Astrocyte (in vitro differentiated cells and primary cell): ENCODE measurements around the gene METTL1. TPM values are rescaled to one million over a fixed set of nuclear protein-coding genes. Genes with fewer than 3 reads are reported as not detected.

Experiments used
- DNase-seq: peaks from one replicate; pipeline ENCODE4 v3.0.0-alpha.2; 2010; ENCODE audit warnings: low read depth
- FAIRE-seq: peaks from 2 replicates; lab custom pipeline; 2011; peaks lifted over from hg19 to GRCh38; lab: Jason Lieb, UNC
- H2AFZ ChIP-seq: 2 replicates; pipeline ENCODE4 v1.6.0; 2012; ENCODE audit warnings: low read depth, low read length, inconsistent platforms
- H3K27ac ChIP-seq: 2 replicates; pipeline ENCODE4 v1.5.1; 2011; ENCODE audit warnings: low read depth, low read length, inconsistent platforms
- H3K27me3 ChIP-seq: 2 replicates; pipeline ENCODE4 v1.6.0; 2011; ENCODE audit warnings: low read length, inconsistent platforms; ENCODE audit not compliant: insufficient read depth
- H3K36me3 ChIP-seq: 2 replicates; pipeline ENCODE4 v1.5.1; 2011; ENCODE audit warnings: low read length, inconsistent platforms; ENCODE audit not compliant: insufficient read depth
- H3K4me1 ChIP-seq: 2 replicates; pipeline ENCODE4 v1.5.1; 2011; ENCODE audit warnings: low read length, inconsistent platforms; ENCODE audit not compliant: insufficient read depth
- H3K4me2 ChIP-seq: 2 replicates; pipeline ENCODE4 v1.6.0; 2012; ENCODE audit warnings: low read length, inconsistent platforms
- H3K4me3 ChIP-seq: 2 replicates; pipeline ENCODE4 v1.5.1; 2011; ENCODE audit warnings: low read depth, mild to moderate bottlenecking, low read length, inconsistent platforms; ENCODE audit not compliant: insufficient read depth
- H3K79me2 ChIP-seq: 2 replicates; pipeline ENCODE4 v1.6.0; 2012; ENCODE audit warnings: mild to moderate bottlenecking, low read length, inconsistent platforms; ENCODE audit not compliant: insufficient read depth
- H3K9ac ChIP-seq: 2 replicates; pipeline ENCODE4 v1.6.0; 2012; ENCODE audit warnings: mild to moderate bottlenecking, low read length, inconsistent platforms
- H3K9me3 ChIP-seq: 2 replicates; pipeline ENCODE4 v1.5.1; 2012; ENCODE audit warnings: low read depth, mild to moderate bottlenecking, low read length, inconsistent platforms; ENCODE audit not compliant: insufficient read depth
- H4K20me1 ChIP-seq: 2 replicates; pipeline ENCODE4 v1.6.0; 2012; ENCODE audit warnings: low read length, inconsistent platforms; ENCODE audit not compliant: insufficient read depth
- H3K27ac Mint-ChIP-seq: one replicate; pipeline ENCODE4 v1.8.0; 2021; ENCODE audit warnings: mild to moderate bottlenecking, mixed read lengths; ENCODE audit not compliant: unreplicated experiment
- H3K27me3 Mint-ChIP-seq: one replicate; pipeline ENCODE4 v1.8.0; 2021; ENCODE audit warnings: low read depth, mixed read lengths; ENCODE audit not compliant: unreplicated experiment
- H3K36me3 Mint-ChIP-seq: one replicate; pipeline ENCODE4 v1.8.0; 2021; ENCODE audit warnings: low read depth, mixed read lengths; ENCODE audit not compliant: unreplicated experiment
- H3K4me1 Mint-ChIP-seq: one replicate; pipeline ENCODE4 v1.8.0; 2021; ENCODE audit warnings: low read depth, mixed read lengths; ENCODE audit not compliant: unreplicated experiment
- H3K4me3 Mint-ChIP-seq: one replicate; pipeline ENCODE4 v1.8.0; 2021; ENCODE audit warnings: mild to moderate bottlenecking, moderate library complexity, mixed read lengths; ENCODE audit not compliant: unreplicated experiment
- H3K9me3 Mint-ChIP-seq: one replicate; pipeline ENCODE4 v1.8.0; 2021; ENCODE audit warnings: mild to moderate bottlenecking, mixed read lengths; ENCODE audit not compliant: unreplicated experiment
- CTCF ChIP-seq: IDR thresholded peaks from 2 replicates; pipeline ENCODE4 v1.5.1; 2011; ENCODE audit warnings: low read depth, mild to moderate bottlenecking, inconsistent platforms, low read length, moderate library complexity; ENCODE audit not compliant: insufficient read depth
- EZH2 ChIP-seq: IDR thresholded peaks from 2 replicates; pipeline ENCODE4 v1.6.1; 2012; ENCODE audit warnings: mild to moderate bottlenecking, low read length, inconsistent platforms; ENCODE audit not compliant: insufficient read depth
- total RNA-seq: library from RNA; stranded (reverse); gene quantifications from 2 replicates; pipeline ENCODE4 v1.2.1, GENCODE V29; 2021

The METTL1 gene
- total RNA-seq, 1 donor from 2014 or later: 21.1 TPM

GRCh38 chr12:57808351-57808750 lies 36.4 kb upstream of the METTL1 start:
- Histone ChIP-seq H3K79me2 (no peaks in the 10 kb centered on the region), H3K4me3 (no peak overlapping the region), H3K27me3 (no peaks in the 10 kb centered on the region), H3K4me1 (peaks cover 16% of the 10 kb centered on the region), H3K4me2 (no peak overlapping the region), H3K27ac (no peak overlapping the region), H2AFZ (no peak overlapping the region), H3K36me3 (peaks cover 12% of the 10 kb centered on the region), H4K20me1 (no peaks in the 10 kb centered on the region), H3K9me3 (no peaks in the 10 kb centered on the region), H3K9ac (no peak overlapping the region)
- peaks cover 8% of the 10 kb centered on the region for H3K4me1 Mint-ChIP-seq
- FAIRE-seq (no peak), DNase-seq (no peak)
- peaks cover 29% of the 10 kb centered on the region for H3K36me3 Mint-ChIP-seq
- no peak for TF ChIP-seq EZH2
- TF ChIP-seq CTCF: no peak
- no peak overlapping the region for H3K27ac Mint-ChIP-seq
- H3K9me3 Mint-ChIP-seq: no peaks in the 10 kb centered on the region
- no peak overlapping the region for H3K4me3 Mint-ChIP-seq
- no peaks in the 10 kb centered on the region for H3K27me3 Mint-ChIP-seq

- no peaks in the 10 kb centered on the region for H3K27me3 ChIP-seq
- H3K4me2 ChIP-seq: no peak overlapping the region
- no peaks in the 10 kb centered on the region for H3K27me3 Mint-ChIP-seq
- no peak overlapping the region for H3K27ac ChIP-seq
- H3K36me3 Mint-ChIP-seq: peaks cover 29% of the 10 kb centered on the region
- H2AFZ ChIP-seq: no peak overlapping the region
- H3K4me1 ChIP-seq: peaks cover 9% of the 10 kb centered on the region
- DNase-seq (no peak), FAIRE-seq (no peak)
- H3K27ac Mint-ChIP-seq: no peak overlapping the region
- no peaks in the 10 kb centered on the region for H4K20me1 ChIP-seq
- no peaks in the 10 kb centered on the region for H3K79me2 ChIP-seq
- TF ChIP-seq CTCF (no peak), EZH2 (no peak)
- peaks cover 4% of the 10 kb centered on the region for H3K4me1 Mint-ChIP-seq
- no peak overlapping the region for H3K4me3 ChIP-seq
- H3K4me3 Mint-ChIP-seq: no peak overlapping the region
- no peak overlapping the region for H3K9ac ChIP-seq
- no peaks in the 10 kb centered on the region for H3K9me3 ChIP-seq
- no peaks in the 10 kb centered on the region for H3K9me3 Mint-ChIP-seq
- H3K36me3 ChIP-seq: peaks cover 15% of the 10 kb centered on the region
Observed at GRCh38 chr12:57807285-57807684, 35.4 kb upstream of the METTL1 start.

- Mint-ChIP-seq H3K36me3 (peaks cover 29% of the 10 kb centered on the region), H3K27ac (no peak overlapping the region), H3K27me3 (no peaks in the 10 kb centered on the region), H3K9me3 (no peaks in the 10 kb centered on the region), H3K4me1 (peaks cover 4% of the 10 kb centered on the region), H3K4me3 (no peak overlapping the region)
- FAIRE-seq (no peak), DNase-seq (no peak)
- H3K4me1 ChIP-seq: peaks cover 9% of the 10 kb centered on the region
- H3K27ac ChIP-seq: no peak overlapping the region
- no peaks in the 10 kb centered on the region for H3K9me3 ChIP-seq
- no peaks in the 10 kb centered on the region for H4K20me1 ChIP-seq
- no peaks in the 10 kb centered on the region for H3K79me2 ChIP-seq
- H2AFZ ChIP-seq: no peak overlapping the region
- no peak overlapping the region for H3K4me3 ChIP-seq
- H3K27me3 ChIP-seq: no peaks in the 10 kb centered on the region
- TF ChIP-seq EZH2 (no peak), CTCF (no peak)
- no peak overlapping the region for H3K4me2 ChIP-seq
- no peak overlapping the region for H3K9ac ChIP-seq
- peaks cover 15% of the 10 kb centered on the region for H3K36me3 ChIP-seq
Observed at GRCh38 chr12:57806677-57807076, 34.8 kb upstream of the METTL1 start.
